ENCODE data around the gene NMD3. TPM values are rescaled to one million over a fixed set of nuclear protein-coding genes. Genes with fewer than 3 reads are reported as not detected.

Gene NMD3
- total and polyA plus RNA-seq, 2 of the 4 experiments (the other 2 are of a cell fraction), result 33.8 to 95.0 TPM

DNA sequence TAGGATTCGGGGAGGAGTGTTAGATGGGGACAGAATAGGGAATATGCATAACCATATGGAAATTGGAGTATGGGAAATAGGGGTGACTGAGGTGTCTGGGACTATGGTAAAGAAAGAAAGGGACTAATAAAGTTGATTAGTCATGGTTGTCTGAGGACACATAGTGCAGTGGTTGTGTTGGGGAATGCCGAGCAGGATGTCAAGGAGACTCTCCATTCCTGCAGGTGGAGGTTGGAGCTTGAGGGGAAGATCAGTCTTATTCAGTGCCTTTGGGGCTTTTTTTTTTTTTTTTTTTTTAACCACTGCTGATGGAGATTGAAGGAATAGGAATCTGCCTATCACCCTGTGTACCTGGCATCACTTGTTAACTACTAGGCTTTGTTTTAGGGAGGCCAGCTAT lies 10.8 kb downstream of the NMD3 start:
- intact Hi-C loops (cut with micrococcal nuclease), result no loop called here
- no peak for DNase-seq
- TF ChIP-seq MAFK (IDR thresholded peaks at IDR 0.05; ENCODE audit: low read depth, low read length), result no peak
- TF ChIP-seq BHLHE40 (IDR thresholded peaks at IDR 0.05; ENCODE audit: low read depth, low read length), result no peak
- TF ChIP-seq, protein P1, sequence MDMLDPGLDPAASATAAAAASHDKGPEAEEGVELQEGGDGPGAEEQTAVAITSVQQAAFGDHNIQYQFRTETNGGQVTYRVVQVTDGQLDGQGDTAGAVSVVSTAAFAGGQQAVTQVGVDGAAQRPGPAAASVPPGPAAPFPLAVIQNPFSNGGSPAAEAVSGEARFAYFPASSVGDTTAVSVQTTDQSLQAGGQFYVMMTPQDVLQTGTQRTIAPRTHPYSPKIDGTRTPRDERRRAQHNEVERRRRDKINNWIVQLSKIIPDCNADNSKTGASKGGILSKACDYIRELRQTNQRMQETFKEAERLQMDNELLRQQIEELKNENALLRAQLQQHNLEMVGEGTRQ (IDR thresholded peaks at IDR 0.05; ENCODE audit: low read depth, low read length), result no peak
- no peak for TF ChIP-seq RAD21 (IDR thresholded peaks at IDR 0.05; ENCODE audit: low read length)
- TF ChIP-seq RCOR1 (IDR thresholded peaks at IDR 0.05; ENCODE audit: insufficient replicate concordance, low read length), result no peak
- no peak for TF ChIP-seq RFX5 (IDR thresholded peaks at IDR 0.05; ENCODE audit: low read depth, low read length)
- no peak for TF ChIP-seq MAZ (IDR thresholded peaks at IDR 0.05; ENCODE audit: borderline replicate concordance, low read depth, low read length)
- no peak for TF ChIP-seq SMC3 (IDR thresholded peaks at IDR 0.05; ENCODE audit: low read depth, low read length)
- no peak for TF ChIP-seq CEBPB (IDR thresholded peaks at IDR 0.05; ENCODE audit: low read depth, low read length)
- TF ChIP-seq POLR2A (IDR thresholded peaks at IDR 0.05; ENCODE audit: low read depth, low read length), result no peak
- no peak for TF ChIP-seq CHD1 (IDR thresholded peaks at IDR 0.05; ENCODE audit: low read depth, low read length)
- TF ChIP-seq, protein P2, sequence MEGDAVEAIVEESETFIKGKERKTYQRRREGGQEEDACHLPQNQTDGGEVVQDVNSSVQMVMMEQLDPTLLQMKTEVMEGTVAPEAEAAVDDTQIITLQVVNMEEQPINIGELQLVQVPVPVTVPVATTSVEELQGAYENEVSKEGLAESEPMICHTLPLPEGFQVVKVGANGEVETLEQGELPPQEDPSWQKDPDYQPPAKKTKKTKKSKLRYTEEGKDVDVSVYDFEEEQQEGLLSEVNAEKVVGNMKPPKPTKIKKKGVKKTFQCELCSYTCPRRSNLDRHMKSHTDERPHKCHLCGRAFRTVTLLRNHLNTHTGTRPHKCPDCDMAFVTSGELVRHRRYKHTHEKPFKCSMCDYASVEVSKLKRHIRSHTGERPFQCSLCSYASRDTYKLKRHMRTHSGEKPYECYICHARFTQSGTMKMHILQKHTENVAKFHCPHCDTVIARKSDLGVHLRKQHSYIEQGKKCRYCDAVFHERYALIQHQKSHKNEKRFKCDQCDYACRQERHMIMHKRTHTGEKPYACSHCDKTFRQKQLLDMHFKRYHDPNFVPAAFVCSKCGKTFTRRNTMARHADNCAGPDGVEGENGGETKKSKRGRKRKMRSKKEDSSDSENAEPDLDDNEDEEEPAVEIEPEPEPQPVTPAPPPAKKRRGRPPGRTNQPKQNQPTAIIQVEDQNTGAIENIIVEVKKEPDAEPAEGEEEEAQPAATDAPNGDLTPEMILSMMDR (conservative IDR thresholded peaks at IDR 0.05; ENCODE audit: low read depth, low read length), result no peak
- TF ChIP-seq NFE2L2 (IDR thresholded peaks at IDR 0.05; ENCODE audit: low read depth, low read length), result no peak
- TF ChIP-seq FOS (IDR thresholded peaks at IDR 0.05; ENCODE audit: low read depth, low read length), result no peak
- peaks cover 3% of the 10 kb centered on the region; the same call in 1 of the 2 replicates for H3K9me1 ChIP-seq (ENCODE audit: insufficient read depth, low read length)
- no peak overlapping the region for H3K27ac ChIP-seq (ENCODE audit: insufficient read depth, low read length)
- H3K56ac ChIP-seq (ENCODE audit: extremely low read depth, insufficient read depth, low read length), result no peak overlapping the region
- no peak overlapping the region for H3K4me3 ChIP-seq (ENCODE audit: insufficient read depth, low read depth, low read length)
- CTCF ChIA-PET, result interaction anchor here (1.1 to 1.8 kb wide), 2 partner anchors 8 to 19 kb away, joined by 5 to 8 read pairs; no protein-coding TSS in a partner anchor
- H2AK5ac ChIP-seq (ENCODE audit: low read depth, low read length), result no peak overlapping the region
- peaks cover 17 to 36% of the 10 kb centered on the region in 2 experiments for H3K79me1 ChIP-seq (ENCODE audit: low read depth in 1 of 2, low read length in 2 of 2)
- no peak overlapping the region for H3K14ac ChIP-seq (replicated peaks; ENCODE audit: low read depth, low read length)
- WGBS, 2 experiments (ENCODE audit: extremely low coverage in 2 of 2, insufficient read length in 1 of 2), result 100% methylated on average over 1 of the region's 2 CpGs
- no peaks in the 10 kb centered on the region for H3K9me3 ChIP-seq (ENCODE audit: control insufficient read depth, insufficient read depth, low read length)
- no peak overlapping the region for H3K23ac ChIP-seq (ENCODE audit: low read depth, low read length)
- in situ Hi-C loops (cut with MboI; ENCODE audit: low sequenced_read_pairs), result no loop called here
- H4K8ac ChIP-seq (ENCODE audit: low read depth in 2 of 2, low read length in 2 of 2), result no peak overlapping the region
- H2BK120ac ChIP-seq (ENCODE audit: low read depth, low read length), result no peak overlapping the region
- H2BK5ac ChIP-seq (ENCODE audit: low read depth, low read length, poor library complexity, severe bottlenecking), result no peak overlapping the region
- H4K20me1 ChIP-seq (ENCODE audit: insufficient read depth, low read length), result peaks cover 17% of the 10 kb centered on the region
- no peak overlapping the region for H2BK20ac ChIP-seq (ENCODE audit: low read depth, low read length)
- H2AFZ ChIP-seq (replicated peaks; ENCODE audit: low read length, poor library complexity), result no peak overlapping the region
- no peak overlapping the region for H3K4ac ChIP-seq (ENCODE audit: low read depth, low read length)
- no peak for ATAC-seq (ENCODE audit: low read depth)
- H2BK15ac ChIP-seq (ENCODE audit: low read depth, low read length), result no peak overlapping the region
- H3K4me2 ChIP-seq (ENCODE audit: low read depth, low read length), result no peak overlapping the region
- no peak overlapping the region for H3K18ac ChIP-seq (ENCODE audit: low read depth, low read length)
- no peak overlapping the region for H4K5ac ChIP-seq (ENCODE audit: low read depth, low read length)
- no peak overlapping the region for H3K9ac ChIP-seq (ENCODE audit: low read depth, low read length)
- dilution Hi-C loops (cut with HindIII; ENCODE audit: low sequenced_read_pairs, unreplicated experiment), result no loop called here
- no peaks in the 10 kb centered on the region for H3K27me3 ChIP-seq (ENCODE audit: control insufficient read depth, insufficient read depth, low read length)
- no peaks in the 10 kb centered on the region for H3K4me1 ChIP-seq (ENCODE audit: control insufficient read depth, insufficient read depth, low read length)
- no TSS peak for BruUV-seq (replicated peaks)
- no peak overlapping the region for H4K91ac ChIP-seq (ENCODE audit: insufficient read depth, low read depth, low read length)
- H2AK9ac ChIP-seq (replicated peaks; ENCODE audit: low read depth, low read length, poor library complexity), result no peak overlapping the region
- POLR2A ChIA-PET (ENCODE audit: unreplicated experiment), result no interaction called here
- H3K36me3 ChIP-seq (ENCODE audit: control insufficient read depth, insufficient read depth, low read length), result peaks cover 32% of the 10 kb centered on the region
